GM23248 (cell line): ENCODE results near the gene OPCML.

Experiments
- EZH2 ChIP-seq: fragments of 200-600 bp; sonication (generic); IDR thresholded peaks from 2 replicates; pipeline ENCODE4 v1.6.1; 2018; ENCODE audit warnings: antibody characterized with exemption, mild to moderate bottlenecking; ENCODE audit not compliant: insufficient read depth, poor library complexity, severe bottlenecking
- EZH2phosphoT487 ChIP-seq: fragments of 200-600 bp; sonication (generic); IDR thresholded peaks from 2 replicates; pipeline ENCODE4 v1.6.1; 2018; ENCODE audit warnings: antibody characterized with exemption, moderate library complexity, mild to moderate bottlenecking, low read depth; ENCODE audit not compliant: insufficient read depth

DNA sequence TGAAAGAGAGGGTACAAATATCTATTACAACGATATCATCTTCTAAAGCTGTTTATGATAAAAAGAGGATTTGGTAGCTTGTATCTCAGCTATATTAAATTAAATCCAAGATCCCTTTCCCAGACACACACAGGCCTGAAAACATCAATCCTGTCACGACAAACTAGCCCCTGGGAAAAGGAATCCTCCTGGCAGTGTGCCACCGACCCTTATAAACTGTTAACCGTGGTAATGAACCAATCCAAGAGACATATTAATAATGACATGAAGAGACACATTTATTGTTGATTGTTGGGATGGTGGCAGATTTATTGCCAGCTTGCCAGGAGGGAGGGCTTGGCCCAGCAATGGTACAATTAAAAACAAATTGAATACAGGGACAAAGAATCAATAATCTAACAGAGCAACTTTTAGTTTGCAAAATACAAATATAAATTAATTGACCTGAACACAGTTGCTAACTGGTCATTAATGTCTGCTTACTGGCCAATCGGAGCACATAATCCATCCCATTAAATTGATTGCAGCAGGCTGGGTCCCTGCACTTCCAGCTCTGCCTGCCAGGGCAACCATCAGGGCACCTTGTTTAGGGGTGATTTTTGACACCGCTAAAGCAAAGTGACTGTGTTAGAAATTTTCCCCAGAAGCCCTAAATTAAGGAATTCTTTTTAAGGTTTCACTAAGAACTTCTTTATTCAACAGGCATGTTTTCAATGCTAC lies 887.6 kb downstream of the OPCML start:
- TF ChIP-seq EZH2 = no peak
- TF ChIP-seq EZH2phosphoT487 = no peak
